Right atrium auricular region (tissue), 2 donors: ENCODE measurements around the gene LEMD1. TPM values are rescaled to one million over a fixed set of nuclear protein-coding genes. Genes with fewer than 3 reads are reported as not detected.

Experiments used
- DNase-seq: peaks from one replicate; pipeline ENCODE4 v3.0.0-alpha.2; 2019; ENCODE audit warnings: low spot score
- H3K27ac ChIP-seq, 2 donors: fragments of 200-600 bp; sonication (generic); 1 replicate in 1 of 2; 2 replicates in 1 of 2; pipeline ENCODE4 v1.5.1; 2016 to 2019
- H3K27me3 ChIP-seq, 2 donors: fragments of 200-600 bp; sonication (generic); one replicate each; pipeline versions ENCODE4 v1.5.1 to v1.6.0; 2017 to 2019
- H3K36me3 ChIP-seq: fragments of 200-600 bp; sonication (generic); one replicate; pipeline ENCODE4 v1.5.1; 2016
- H3K4me1 ChIP-seq, 2 donors: fragments of 200-600 bp; sonication (generic); one replicate each; pipeline versions ENCODE4 v1.5.1 to v1.6.0; 2017 to 2019
- H3K4me3 ChIP-seq, 2 donors: fragments of 200-600 bp; sonication (generic); 1 replicate in 1 of 2; 2 replicates in 1 of 2; pipeline ENCODE4 v1.5.1; 2017 to 2019; ENCODE audit warnings: mild to moderate bottlenecking in 1 of 2, moderate library complexity in 1 of 2
- H3K9me3 ChIP-seq, 2 donors: fragments of 200-600 bp; sonication (generic); one replicate each; pipeline ENCODE4 v1.5.1; 2019
- CTCF ChIP-seq, 2 donors: fragments of 200-600 bp; sonication (generic); IDR thresholded peaks; one replicate each; pipeline ENCODE4 v1.5.1; 2019; ENCODE audit warnings: antibody characterized with exemption in 2 of 2
- total RNA-seq, 2 donors: library from RNA; depleted of rRNA; stranded (reverse); fragments of >200 nt; gene quantifications; one replicate each; pipeline ENCODE4 v1.1.0, GENCODE V29; 2016

Gene LEMD1
- total RNA-seq, 2 donors from 2014 or later = not detected

- Histone ChIP-seq H3K36me3 (no peaks in the 10 kb centered on the region), H3K9me3 (no peaks in the 10 kb centered on the region), H3K4me3 (no peak overlapping the region), H3K27me3 (no peaks in the 10 kb centered on the region), H3K4me1 (peaks cover 0 to 7% of the 10 kb centered on the region in 2 donors), H3K27ac (no peak overlapping the region)
- DNase-seq = no peak
- no peak for TF ChIP-seq CTCF (IDR thresholded peaks at IDR 0.05)
Observed at GRCh38 chr1:205360891-205361290, 61.0 kb downstream of the LEMD1 start.

GRCh38 chr1:205359771-205360565, 61.9 kb downstream of the LEMD1 start:
- peaks cover 0 to 7% of the 10 kb centered on the region in 2 donors for H3K4me1 ChIP-seq
- no peak overlapping the region for H3K27ac ChIP-seq
- H3K9me3 ChIP-seq = no peaks in the 10 kb centered on the region
- no peak for TF ChIP-seq CTCF (IDR thresholded peaks at IDR 0.05)
- H3K27me3 ChIP-seq = no peaks in the 10 kb centered on the region
- H3K36me3 ChIP-seq = no peaks in the 10 kb centered on the region
- no peak overlapping the region for H3K4me3 ChIP-seq
- no peak for DNase-seq

- Histone ChIP-seq H3K4me1 (peaks cover 0 to 7% of the 10 kb centered on the region in 2 donors), H3K36me3 (no peaks in the 10 kb centered on the region), H3K27me3 (no peaks in the 10 kb centered on the region), H3K27ac (no peak overlapping the region), H3K4me3 (no peak overlapping the region), H3K9me3 (no peaks in the 10 kb centered on the region)
- DNase-seq = no peak
- TF ChIP-seq CTCF (IDR thresholded peaks at IDR 0.05) = no peak
Observed at GRCh38 chr1:205358579-205358978, 63.3 kb downstream of the LEMD1 start.

- Histone ChIP-seq H3K4me3 (no peak overlapping the region), H3K36me3 (no peaks in the 10 kb centered on the region), H3K4me1 (peaks cover 0 to 7% of the 10 kb centered on the region in 2 donors), H3K27me3 (no peaks in the 10 kb centered on the region), H3K27ac (no peak overlapping the region), H3K9me3 (no peaks in the 10 kb centered on the region)
- no peak for TF ChIP-seq CTCF (IDR thresholded peaks at IDR 0.05)
- no peak for DNase-seq
Observed at GRCh38 chr1:205357567-205357966, 64.3 kb downstream of the LEMD1 start.

- Histone ChIP-seq H3K36me3 (no peaks in the 10 kb centered on the region), H3K4me3 (peak within 1 kb of the TSS in 1 of 2 donors; percentile 4), H3K9me3 (no peaks in the 10 kb centered on the region), H3K27me3 (no peaks in the 10 kb centered on the region), H3K27ac (no peak within 1 kb of the TSS), H3K4me1 (peaks cover 0 to 7% of the 10 kb centered on the region in 2 donors)
- DNase-seq = no peak
- no peak for TF ChIP-seq CTCF (IDR thresholded peaks at IDR 0.05)
Observed at GRCh38 chr1:205356440-205357139, 65.3 kb downstream of the LEMD1 start, which contains the start of gene KLHDC8A. Gene KLHDC8A (minus strand): TSS chr1:205356922. CDS start chr1:205343604, 13,318 bp downstream.
